ENCODE results near the gene SLC25A11.

SLC25A11 gene

GRCh38 chr17:4965311-4965986, 25.6 kb upstream of the SLC25A11 start:
- FAIRE-seq: no peak

- FAIRE-seq: no peak
Observed at GRCh38 chr17:4960279-4960922, 20.6 kb upstream of the SLC25A11 start.

DNA sequence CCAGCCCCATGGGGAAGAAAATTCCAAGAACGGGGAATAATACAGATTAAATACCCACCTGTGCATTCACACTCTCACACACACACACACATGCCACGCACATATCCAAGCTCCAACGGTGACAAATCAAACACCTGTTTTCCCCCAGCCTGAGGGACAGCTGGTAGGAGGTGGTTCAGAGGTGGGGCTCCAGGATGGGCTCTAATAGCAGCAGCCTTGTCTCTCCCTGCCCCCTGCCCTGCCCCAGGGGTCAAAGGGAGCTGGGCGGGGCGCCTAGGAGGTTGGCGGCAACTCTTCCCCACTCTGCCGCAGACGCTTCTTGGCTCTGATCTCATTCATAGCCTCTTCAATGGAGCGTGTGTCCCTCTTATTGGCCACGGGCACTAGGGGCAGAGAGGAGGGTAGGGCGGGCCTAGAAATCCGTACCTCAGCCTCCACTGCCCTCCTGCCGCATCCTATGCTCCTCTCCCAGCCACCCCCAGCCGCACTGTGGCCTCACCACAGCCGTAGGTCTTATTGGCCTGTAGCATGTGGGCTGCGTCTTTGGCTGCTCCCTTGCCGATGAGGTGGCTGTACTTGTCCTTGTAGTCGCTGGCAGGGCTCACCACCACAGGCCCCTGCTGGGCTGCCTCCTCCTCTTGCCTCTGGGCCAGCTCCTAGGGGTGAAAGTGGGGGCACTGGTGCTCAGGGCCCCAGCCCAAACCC, 19.6 kb upstream of the SLC25A11 start:
- no peak for FAIRE-seq

DNA sequence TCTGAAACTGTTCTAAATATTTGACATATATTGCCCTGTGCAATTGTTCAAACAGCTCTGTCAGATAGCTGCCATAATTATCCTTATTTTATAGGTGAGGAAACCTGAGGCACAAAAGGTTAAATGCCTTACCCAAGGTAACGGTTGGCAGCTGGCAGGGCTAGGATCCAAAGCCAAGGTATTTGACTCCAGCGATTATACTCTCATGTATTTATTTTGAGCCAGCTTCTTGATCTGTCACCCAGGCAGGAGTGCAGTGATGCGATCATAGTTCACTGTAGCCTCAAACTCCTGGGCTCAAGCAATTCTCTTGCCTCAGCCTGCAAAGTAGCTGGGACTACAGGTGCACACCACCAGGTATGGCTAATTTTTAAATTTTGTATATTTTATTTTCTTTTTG, 18.3 kb upstream of the SLC25A11 start:
- no peak for FAIRE-seq

- no peak for FAIRE-seq
Observed at GRCh38 chr17:4956493-4957061, 16.7 kb upstream of the SLC25A11 start.

- no peak for FAIRE-seq
Observed at GRCh38 chr17:4955091-4955490, 15.2 kb upstream of the SLC25A11 start.

- no peak for FAIRE-seq
Observed at GRCh38 chr17:4953451-4953961, 13.7 kb upstream of the SLC25A11 start.

- no peak for FAIRE-seq
Observed at GRCh38 chr17:4951486-4951885, 11.6 kb upstream of the SLC25A11 start.

DNA sequence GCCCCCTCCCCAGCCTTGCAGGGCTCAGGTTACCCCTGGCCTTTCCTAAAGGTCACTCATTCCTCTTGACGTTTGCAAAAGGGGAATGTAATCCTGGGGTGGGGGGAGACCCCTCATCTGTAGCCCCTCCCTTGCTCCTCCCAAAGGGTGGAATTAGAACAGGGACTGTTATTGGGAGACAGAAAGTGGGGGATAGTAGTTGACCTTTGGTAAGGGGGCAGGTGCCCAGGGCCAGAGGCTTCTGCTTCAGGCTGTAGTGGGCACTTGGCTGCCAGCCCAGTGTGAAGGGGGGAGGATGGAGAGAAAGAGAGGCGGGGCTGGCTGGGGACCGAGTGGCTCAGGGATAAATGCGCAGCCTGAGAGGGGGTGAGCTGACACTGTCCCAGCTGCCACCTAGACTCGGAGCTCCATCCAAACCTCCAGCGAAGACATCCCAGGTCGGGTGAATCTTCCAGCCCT, 10.9 kb upstream of the SLC25A11 start, which contains the start of gene ENO3:
Gene ENO3, plus strand, starts transcription at position 374 of the 459 bp plus-strand sequence. CDS start 711 bp downstream, outside the sequence.
- FAIRE-seq: no peak

DNA sequence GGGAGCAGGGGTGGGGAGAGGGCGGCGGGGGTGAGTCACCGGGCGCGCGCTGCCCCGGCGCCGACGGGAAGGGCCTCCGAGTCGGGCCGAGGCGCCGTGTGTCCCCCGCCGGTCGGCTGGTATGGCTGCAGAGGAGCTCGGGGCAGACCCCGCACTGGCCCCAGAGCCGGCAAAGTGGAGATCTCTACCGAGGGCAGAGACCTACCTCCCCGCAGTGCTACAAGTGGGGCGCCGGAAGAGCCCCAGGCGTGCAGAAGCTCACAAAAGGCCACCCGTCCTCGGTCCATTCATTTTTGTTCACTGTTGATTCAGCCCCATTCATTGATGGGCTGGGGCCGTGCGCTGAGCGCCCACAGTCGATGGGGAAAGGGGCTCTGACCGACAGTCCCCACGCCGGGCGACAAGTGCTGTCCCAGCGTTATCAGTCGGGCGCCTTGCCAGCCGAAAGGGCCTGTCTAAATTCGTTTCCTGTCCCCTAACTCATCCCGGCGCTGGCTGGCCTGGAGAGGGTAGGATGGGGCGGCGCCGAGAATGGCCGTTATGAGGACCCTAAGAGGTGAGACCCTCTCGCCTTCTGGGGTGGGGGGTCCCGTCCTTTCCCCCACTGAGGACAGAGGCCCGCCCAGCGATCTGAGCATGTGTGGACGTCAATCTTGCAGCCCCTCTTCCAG, 10.4 kb upstream of the SLC25A11 start:
- no peak for FAIRE-seq

DNA sequence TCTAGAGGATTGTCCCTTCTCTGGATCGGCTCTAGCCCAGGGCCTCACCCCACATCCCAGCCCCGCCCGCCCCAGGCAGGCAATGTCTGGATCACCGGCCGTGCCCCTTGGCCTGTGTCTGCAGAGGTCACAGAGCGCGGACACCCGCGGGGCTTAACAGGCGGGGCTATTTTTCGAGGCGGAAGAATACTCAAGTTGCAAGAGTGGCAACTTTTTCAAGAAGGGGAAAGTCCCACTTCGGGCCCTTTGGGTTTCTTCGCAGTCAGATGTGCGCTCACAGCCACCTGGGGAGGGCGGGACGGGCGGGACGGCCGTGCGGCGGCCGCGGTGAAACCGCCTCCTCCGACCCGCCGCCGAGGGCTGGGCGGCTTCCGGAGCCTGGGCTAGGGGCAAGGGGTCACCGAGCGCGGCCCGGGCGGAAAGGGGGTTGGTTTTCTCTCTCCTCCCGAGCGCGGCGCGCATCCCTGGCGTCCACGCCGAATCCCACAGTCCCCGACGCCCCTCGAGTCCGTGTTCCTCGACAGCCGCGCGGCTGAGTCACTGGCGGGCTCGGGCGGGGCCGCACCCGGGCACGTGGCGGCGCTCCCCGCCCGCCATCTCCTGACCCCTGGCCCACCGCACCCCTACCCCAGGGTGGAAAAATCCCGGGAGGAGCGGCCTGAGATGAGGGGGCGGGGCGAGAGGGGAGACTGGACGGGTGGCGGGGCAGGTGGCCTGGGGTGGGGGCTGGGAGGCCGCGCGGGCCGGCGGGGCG, 9.7 kb upstream of the SLC25A11 start:
- no peak for FAIRE-seq

- no peak for FAIRE-seq
Observed at GRCh38 chr17:4948931-4949320, 9.1 kb upstream of the SLC25A11 start.

DNA sequence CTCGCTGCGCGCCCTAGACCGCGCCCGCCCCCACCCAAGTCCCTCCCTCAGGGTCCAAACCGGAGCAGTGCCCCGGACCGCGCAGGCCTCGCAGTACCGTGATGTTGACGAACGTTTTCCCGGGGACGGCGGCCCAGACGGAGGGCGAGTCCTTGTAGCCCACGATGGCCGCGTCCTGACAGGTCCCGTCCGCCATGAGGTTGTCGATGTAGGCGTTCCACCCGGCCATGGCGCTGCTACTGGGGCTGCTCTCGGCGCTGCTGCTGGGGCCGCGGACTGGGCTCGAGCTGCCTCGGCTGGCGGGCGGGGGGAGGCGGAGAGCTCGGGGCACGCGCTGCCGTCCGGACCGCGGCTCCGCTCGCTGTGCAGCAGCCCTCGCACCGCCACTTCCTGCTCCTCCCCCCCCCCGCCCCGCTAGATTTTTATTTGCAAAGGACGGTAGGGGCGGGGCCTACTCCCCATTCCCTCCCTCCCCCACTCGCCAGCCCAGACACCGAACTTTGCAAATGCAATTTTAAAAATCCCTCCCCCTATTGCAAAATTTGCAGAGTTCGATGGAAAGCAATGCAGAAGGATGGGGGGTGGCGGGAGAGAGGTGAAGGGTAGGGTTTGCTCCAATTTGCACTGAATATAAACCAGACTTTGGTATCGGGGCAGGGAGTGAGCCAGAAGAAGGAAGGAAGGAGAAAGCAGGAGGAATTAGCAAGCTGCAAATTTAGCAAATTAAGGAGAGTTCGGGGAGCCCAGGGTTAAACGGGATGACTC, 8.5 kb upstream of the SLC25A11 start, which contains the start of gene PFN1:
Gene PFN1, minus strand, starts transcription at position 365 of the 765 bp plus-strand sequence. Its CDS starts 136 bp downstream, at position 229.
- FAIRE-seq: no peak

DNA sequence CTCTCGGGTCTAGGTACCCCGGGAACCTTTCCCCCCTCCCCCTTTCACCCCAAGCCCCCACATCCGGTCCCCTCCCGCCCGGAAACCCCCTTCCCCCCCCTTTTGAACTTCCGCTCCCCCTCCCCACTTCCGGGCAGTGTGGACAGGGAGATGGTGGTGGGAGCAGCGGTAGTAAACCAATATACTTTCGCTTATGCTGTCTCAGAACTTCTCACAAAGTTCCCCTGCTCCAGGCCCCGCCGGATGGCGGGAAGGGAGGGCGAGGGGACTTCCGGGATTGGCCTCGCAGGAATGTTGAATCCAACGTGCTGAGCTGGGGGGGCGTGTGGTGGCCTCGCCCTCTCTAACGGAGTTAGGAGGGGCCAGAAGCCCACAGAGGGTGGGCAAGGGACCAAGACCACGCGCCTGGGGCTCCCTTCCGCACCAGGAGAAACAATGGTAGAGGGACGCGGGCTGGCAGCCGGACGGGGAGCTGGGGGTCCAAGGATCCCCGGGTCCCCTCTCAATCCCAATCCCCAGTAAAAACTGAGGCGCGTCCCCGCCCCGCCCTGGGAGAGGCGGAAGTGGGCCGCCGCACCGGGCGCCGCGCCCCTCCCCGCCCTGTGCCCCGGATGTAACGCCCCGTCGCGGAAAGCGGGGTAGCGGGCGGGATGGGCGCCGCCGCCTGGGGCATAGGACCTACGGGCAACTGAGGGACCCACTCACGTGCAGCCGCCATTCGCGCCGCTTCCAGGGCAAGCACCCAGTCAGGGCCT, 7.7 kb upstream of the SLC25A11 start:
- no peak for FAIRE-seq

DNA sequence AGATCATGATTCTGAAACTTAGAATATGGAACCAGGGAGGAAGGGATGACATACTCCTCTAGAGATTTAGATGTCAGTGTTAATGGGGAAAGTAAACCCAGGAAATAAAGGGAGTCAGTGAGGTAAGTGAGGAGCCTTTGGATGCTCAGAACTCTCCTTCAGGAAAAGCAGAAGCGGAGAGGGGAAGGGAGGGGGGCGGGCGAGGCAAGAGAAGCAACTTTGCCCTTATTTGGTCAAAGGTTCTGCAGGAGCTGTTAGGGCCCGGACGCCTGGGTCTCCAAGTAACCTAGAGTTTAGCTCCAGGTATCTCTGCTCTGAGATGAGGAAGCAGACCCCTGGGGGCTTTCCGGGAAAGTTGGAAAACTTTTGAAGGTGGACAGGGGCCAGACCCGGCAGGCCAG, 7.2 kb upstream of the SLC25A11 start:
- no peak for FAIRE-seq

GRCh38 chr17:4946312-4946976, 6.6 kb upstream of the SLC25A11 start:
- no peak for FAIRE-seq

GRCh38 chr17:4945944-4946280, 6.1 kb upstream of the SLC25A11 start:
- no peak for FAIRE-seq

DNA sequence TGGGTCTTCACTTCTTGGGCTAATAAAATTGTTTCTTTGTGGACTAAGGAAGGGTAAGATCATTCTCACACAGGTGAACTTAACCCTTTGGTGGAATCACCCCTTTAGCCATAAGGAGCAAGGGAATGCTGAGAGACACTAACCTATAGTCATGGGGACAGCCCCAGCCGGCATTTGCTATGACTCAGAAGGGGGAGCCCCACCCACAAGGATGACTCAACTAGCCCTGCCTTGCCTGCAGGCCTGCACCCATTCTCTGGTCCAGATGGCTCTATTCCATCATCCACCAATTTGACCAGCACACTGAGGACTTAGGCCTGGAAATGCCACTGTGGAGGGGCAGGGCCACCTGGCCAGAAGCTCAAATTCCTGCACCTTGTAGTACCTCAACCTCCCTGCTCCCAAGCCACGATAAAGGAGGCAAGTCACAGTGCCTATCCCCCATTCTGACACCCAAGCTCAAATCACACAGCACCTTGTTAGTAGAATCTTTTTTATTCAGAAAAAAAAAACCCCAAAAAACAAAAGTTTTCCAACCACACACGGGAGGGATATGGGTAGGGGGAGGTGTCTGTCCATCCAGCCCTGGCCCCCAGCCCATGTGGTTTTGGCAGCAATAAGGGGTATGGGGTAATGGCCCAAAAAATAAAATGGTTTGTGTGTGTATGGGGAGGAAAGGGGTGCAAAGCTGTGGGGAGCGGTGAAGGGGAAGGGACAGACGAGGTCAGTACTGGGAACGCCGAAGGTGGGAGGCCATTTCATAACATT, 5.5 kb upstream of the SLC25A11 start:
- FAIRE-seq: no peak

- FAIRE-seq: no peak
Observed at GRCh38 chr17:4944554-4945175, 4.8 kb upstream of the SLC25A11 start.

Data from islet of Langerhans (tissue), 1 donor.